ENCODE data around the gene WDR48.
"Not testable (repeated sequence)": the region's sequence is repeated elsewhere in the genome, so short reads cannot be mapped to it uniquely, and the experiment has no call there.

WDR48 gene

GRCh38 chr3:39051649-39052561 lies at the start of gene WDR48, which contains the start of gene SCN11A:
Gene WDR48, plus strand, starts transcription at chr3:39052016. Its CDS starts 10 bp downstream, at chr3:39052026.
Gene SCN11A, minus strand, starts transcription at chr3:39051944. Its CDS starts 101,582 bp downstream, at chr3:38950362.
- peak; percentile 95 for DNase-seq

GRCh38 chr3:39005295-39005694 lies 46.5 kb upstream of the WDR48 start:
- DNase-seq = no peak

- DNase-seq = no peak
Measured at GRCh38 chr3:39011191-39011736, 40.6 kb upstream of the WDR48 start.

DNA sequence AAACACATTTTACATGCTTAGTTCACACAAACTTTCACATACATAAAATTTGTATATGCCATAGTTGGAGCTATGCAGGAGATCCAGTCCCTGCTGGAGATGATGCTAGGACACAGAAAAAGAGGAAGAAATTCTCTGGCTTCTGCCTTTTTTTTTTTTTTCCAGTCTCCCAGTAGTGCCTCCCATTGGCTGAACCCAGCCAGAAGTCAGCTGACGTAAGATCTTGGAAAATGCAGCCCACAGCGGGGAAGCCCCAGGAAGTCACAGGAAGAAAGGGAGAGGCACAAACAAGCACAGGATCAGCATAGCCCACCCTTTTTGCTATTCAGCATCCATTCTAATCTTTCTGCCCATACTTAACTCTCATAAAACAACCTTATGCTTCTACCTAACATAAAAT lies 38.5 kb upstream of the WDR48 start:
- no peak for DNase-seq

GRCh38 chr3:39013921-39014509 lies 37.8 kb upstream of the WDR48 start:
- DNase-seq = no peak

GRCh38 chr3:39015418-39015817 lies 36.4 kb upstream of the WDR48 start:
- no peak for DNase-seq

- DNase-seq = no peak
Measured at GRCh38 chr3:39019299-39019698, 32.5 kb upstream of the WDR48 start.

GRCh38 chr3:39021029-39021428 lies 30.8 kb upstream of the WDR48 start:
- DNase-seq = no peak

DNA sequence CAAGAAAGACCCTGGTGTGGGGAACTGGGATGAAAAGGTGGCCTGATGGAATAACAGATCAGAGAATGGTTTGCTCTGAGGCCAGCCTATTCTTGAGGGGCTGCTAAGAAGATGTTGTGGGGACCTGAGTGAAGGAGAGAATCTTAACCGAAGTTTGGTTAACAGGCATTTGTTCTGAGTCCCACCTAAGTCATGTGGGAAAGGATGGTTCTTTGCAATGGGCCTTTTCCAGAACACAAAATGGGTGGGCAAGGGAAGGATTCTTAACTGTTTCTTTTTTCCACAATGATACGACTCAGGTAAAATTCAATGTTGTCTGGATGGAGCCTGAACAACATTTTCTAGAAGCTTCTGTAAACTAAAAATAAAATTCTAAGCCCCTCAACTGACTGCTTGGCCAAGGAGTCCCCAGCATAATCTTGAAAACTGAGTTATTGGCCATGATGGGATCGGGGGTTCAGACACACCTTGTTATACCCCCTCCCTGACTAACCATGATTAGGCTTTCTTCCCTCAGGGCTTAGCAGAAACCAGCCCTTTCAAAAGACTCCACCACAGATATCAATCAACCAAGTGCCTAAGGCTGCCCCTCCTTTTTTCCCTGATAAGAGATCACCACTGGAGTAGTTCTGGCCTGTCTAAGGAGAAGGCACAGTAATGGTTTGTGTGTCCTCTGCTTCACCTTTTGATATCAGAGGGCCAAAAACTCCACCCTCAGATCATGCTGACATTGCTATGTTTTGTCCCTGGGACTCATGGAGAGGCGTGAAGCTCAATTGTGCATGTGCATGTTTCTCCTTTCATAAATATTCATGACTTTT lies 30.1 kb upstream of the WDR48 start:
- no peak for DNase-seq

- no peak for DNase-seq
Measured at GRCh38 chr3:39022286-39022630, 29.6 kb upstream of the WDR48 start.

DNA sequence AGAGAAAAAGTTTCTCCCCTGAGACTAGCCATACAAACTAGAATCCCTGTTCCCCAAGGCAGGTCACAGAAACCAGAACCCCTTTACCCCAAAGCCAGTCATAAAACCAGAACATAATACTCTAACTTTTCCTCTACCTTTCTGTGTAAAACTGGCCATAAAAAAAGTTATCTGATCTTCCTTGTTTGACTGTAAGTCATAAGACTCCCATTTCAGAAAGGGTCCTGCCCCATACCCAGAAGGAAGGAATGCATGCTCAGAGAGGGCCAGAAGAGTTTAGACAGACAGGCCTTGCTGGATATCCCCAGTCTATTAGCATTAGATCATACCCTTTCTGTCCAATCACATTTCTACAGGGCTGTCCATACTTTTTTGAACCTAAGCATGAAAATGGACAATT lies 27.3 kb upstream of the WDR48 start:
- DNase-seq = no peak

DNA sequence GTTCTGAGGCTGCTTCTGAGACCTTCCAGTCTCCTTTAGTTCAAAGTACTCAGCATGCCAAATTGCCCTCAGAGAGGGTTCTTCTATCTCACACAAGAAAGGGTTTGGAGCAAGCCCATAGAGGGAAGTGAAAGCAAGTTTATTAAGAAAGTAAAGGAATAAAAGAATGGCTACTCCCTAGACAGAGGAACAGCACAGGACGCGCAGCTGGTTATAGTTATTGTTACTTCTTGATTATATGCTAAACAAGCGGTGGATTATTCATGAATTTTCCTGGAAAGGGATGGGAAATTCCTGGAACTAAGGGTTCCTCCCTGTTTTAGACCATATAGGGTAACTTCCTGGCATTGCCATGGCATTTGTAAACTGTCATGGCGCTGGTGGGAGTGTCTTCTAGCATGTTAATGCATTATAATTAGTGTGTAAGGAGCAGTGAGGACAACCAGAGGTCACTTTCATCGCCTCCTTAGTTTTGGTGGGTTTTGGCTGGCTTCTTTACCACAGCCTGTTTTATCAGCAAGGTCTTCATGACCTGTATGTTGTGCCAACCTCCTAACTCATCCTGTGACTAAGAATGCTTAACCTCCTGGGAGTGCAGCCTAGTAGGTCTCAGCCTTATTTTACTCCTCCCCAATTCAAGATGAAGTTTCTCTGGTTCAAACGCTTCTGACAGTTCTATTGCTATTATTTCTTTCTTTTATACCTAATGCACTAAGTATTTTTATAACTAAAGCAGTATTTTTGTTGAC lies 26.4 kb upstream of the WDR48 start:
- no peak for DNase-seq

DNA sequence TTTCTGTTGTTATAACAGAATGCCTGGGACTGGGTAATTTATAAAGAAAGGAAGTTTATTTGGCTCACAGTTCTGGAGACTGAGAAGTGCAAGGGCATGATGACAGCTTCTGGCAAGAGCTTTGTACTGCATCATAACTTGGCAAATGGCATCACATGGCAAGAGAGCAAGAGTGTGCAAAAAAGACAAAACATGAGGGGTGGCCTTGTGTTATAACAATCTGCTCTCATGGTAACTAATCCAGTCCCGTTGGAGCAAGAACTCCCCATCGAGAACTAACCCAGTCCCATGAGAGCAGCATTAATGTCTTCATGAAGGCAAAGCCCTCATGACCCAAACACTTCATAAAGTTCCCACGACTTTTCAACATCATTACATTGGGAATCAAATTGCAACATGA lies 23.3 kb upstream of the WDR48 start:
- DNase-seq = no peak

GRCh38 chr3:39029556-39029955 lies 22.3 kb upstream of the WDR48 start:
- DNase-seq = no peak

- no peak for DNase-seq
Measured at GRCh38 chr3:39038165-39038564, 13.7 kb upstream of the WDR48 start.

GRCh38 chr3:39050029-39050428 lies 1.8 kb upstream of the WDR48 start:
- DNase-seq = no peak

DNA sequence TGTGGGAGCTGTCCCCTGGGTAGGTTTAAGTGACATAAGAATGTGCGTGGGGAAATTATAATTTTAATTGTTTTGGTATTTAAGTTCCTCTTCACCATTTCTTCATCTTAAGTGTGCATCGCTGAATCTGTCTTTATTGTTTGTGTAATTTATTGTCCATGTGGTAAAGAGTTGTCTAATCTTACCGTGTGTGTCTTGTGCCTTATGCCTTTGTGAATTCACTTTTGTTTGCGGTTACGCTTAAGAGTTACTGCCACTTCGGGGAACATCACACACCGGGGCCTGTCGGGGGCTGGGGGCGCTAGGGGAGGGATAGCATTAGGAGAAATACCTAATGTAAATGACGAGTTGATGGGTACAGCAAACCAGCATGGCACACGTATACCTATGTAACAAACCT lies 767 bp downstream of the WDR48 start:
- DNase-seq = peak in 1 of 2 donors; percentile 18

DNA sequence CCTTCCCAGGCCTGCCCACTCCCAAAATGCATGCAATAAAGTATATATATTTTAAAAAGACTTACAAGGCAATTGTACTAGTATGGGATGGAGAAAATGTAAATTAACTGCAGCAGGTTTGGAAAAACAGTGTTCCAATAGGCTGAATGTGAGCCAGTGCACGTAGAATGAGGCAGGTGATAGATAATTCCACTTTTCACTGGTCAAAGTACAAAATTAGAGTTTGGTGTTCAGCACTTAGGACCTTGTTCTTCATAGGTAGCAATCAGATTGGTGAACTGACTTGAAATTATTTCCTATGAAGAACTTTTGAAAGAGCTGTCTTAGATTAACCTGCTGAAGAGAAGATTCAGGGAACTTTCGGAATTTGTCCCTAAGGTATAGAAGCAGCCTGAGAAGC lies 1.9 kb downstream of the WDR48 start:
- no peak for DNase-seq

GRCh38 chr3:39056151-39056550 lies 4.3 kb downstream of the WDR48 start:
- DNase-seq = no peak

DNA sequence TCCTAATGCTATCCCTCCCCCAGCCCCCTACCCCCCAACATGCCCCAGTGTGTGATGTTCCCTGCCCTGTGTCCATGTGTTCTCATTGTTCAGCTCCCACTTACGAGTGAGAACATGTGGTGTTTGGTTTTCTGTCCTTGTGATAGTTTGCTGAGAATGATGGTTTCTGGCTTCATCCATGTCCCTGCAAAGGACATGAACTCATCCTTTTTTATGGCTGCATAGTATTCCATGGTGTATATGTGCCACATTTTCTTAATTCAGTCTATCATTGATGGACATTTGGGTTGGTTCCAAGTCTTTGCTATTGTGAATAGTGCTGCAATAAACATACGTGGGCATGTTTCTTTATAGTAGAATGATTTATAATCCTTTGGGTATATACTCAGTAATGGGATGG lies 9.4 kb downstream of the WDR48 start:
- not testable (repeated sequence) for DNase-seq

- DNase-seq = no peak
Measured at GRCh38 chr3:39062180-39062579, 10.4 kb downstream of the WDR48 start.

DNA sequence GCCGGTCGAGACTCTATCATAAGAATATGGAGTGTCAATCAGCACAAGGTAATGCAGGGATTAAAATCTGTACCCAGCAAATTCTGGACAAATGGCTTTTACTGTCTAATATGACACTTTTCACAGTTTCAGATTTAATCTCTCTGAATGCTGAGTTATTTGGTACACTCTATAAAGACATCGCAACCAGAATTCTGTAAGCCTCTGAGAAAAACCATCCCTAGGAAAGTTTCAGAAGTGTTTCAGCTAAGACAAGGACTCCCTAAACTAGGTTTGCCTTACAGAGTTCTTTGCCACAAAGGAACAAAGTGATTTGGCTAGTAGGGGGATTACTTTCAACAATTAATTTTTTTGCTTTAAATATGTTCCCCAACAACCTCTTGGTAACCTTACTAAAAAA lies 11.3 kb downstream of the WDR48 start:
- no peak for DNase-seq

DNA sequence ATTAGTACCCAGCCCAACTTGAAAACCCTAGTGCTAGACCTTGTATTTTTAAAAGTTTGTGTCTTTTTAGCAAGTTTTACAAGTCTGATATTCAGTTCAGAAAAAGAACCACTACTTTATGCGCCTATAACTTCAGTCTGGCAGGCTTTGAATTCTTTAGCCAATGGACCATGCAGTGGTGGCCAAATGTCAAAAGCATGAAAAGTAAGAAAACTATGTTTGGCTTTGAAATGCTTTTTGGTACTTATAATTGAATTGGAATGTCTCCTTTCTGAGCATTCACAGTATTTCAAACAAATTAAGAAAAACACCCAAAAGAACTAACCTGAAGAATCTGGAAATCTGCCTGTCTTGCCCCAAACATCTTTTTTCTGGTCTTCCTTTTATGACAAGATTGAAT lies 12.8 kb downstream of the WDR48 start:
- no peak for DNase-seq
